HG02870 (cell line): Measurements from ENCODE around the gene P2RX2.

Experiments
- ATAC-seq: cut with Tn5 transposase; IDR thresholded peaks from one replicate; pipeline ENCODE4 v1.9.1; 2021; ENCODE audit warnings: mild to moderate bottlenecking, moderate library complexity; ENCODE audit not compliant: unreplicated experiment

Gene P2RX2

GRCh38 chr12:132635076-132635955 is 16.7 kb downstream of the P2RX2 start:
- ATAC-seq: no peak

- no peak for ATAC-seq
Measured at GRCh38 chr12:132637811-132638210, 19.2 kb downstream of the P2RX2 start.

GRCh38 chr12:132638541-132639408 is 20.2 kb downstream of the P2RX2 start:
- ATAC-seq: no peak

GRCh38 chr12:132639956-132640520 is 21.5 kb downstream of the P2RX2 start:
- no peak for ATAC-seq

GRCh38 chr12:132640936-132641335 is 22.4 kb downstream of the P2RX2 start:
- ATAC-seq: no peak

GRCh38 chr12:132641811-132642650 is 23.5 kb downstream of the P2RX2 start:
- no peak for ATAC-seq

GRCh38 chr12:132642846-132643835 is 24.6 kb downstream of the P2RX2 start:
- ATAC-seq: no peak

- no peak for ATAC-seq
Measured at GRCh38 chr12:132646850-132647249, 28.3 kb downstream of the P2RX2 start.

GRCh38 chr12:132647858-132648257 is 29.3 kb downstream of the P2RX2 start:
- no peak for ATAC-seq

GRCh38 chr12:132648616-132649225 is 30.1 kb downstream of the P2RX2 start:
- ATAC-seq: no peak

- no peak for ATAC-seq
Measured at GRCh38 chr12:132649226-132649945, 30.8 kb downstream of the P2RX2 start.

- no peak for ATAC-seq
Measured at GRCh38 chr12:132651444-132652100, 33.0 kb downstream of the P2RX2 start.

GRCh38 chr12:132653567-132654290 is 35.2 kb downstream of the P2RX2 start:
- no peak for ATAC-seq

- ATAC-seq: no peak
Measured at GRCh38 chr12:132657004-132657727, 38.6 kb downstream of the P2RX2 start.

GRCh38 chr12:132658149-132658894 is 39.7 kb downstream of the P2RX2 start:
- no peak for ATAC-seq

- ATAC-seq: no peak
Measured at GRCh38 chr12:132659146-132659545, 40.6 kb downstream of the P2RX2 start.
